Measurements from ENCODE around the gene NT5C3B.

- TF ChIP-seq CTCF (IDR thresholded peaks at IDR 0.05; ENCODE audit: insufficient read depth, low read length) = no peak
- TF ChIP-seq POLR2AphosphoS5 (IDR thresholded peaks at IDR 0.05; ENCODE audit: low read depth) = no peak
Observed at GRCh38 chr17:41797377-41797776, 38.7 kb downstream of the NT5C3B start.

Measured in HL-60 (cell line).